ENCODE results near the gene SIVA1. TPM values are rescaled to one million over a fixed set of nuclear protein-coding genes. Genes with fewer than 3 reads are reported as not detected.

The SIVA1 gene
- total RNA-seq, 4 donors from 2014 or later = 149 to 282 (median 201) TPM

DNA sequence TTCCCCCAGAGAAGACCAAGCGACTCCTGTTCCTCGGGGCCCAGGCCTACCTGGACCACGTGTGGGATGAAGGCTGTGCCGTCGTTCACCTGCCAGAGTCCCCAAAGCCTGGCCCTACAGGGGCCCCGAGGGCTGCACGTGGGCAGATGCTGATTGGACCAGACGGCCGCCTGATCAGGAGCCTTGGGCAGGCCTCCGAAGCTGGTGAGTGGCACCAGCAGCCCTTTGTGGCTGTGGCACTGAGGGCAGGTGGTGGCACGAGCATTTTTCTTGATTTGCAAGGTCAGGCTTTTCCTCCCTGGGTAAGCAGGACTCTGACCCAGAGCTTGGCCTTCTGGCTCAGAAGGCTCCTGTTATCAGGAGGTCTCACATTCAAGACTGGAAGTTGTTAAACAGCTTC lies 2.7 kb downstream of the SIVA1 start:
- H3K9me3 ChIP-seq = no peaks in the 10 kb centered on the region
- H3K4me1 ChIP-seq = peaks cover 19 to 37% (median 23%) of the 10 kb centered on the region in 3 donors
- no peaks in the 10 kb centered on the region for H3K27me3 ChIP-seq
- WGBS, 2 donors = 60% methylated on average over 1 of the region's 11 CpGs; no CpG with 5 or more reads in 1 of the 2 donors
- TF ChIP-seq, protein P1, sequence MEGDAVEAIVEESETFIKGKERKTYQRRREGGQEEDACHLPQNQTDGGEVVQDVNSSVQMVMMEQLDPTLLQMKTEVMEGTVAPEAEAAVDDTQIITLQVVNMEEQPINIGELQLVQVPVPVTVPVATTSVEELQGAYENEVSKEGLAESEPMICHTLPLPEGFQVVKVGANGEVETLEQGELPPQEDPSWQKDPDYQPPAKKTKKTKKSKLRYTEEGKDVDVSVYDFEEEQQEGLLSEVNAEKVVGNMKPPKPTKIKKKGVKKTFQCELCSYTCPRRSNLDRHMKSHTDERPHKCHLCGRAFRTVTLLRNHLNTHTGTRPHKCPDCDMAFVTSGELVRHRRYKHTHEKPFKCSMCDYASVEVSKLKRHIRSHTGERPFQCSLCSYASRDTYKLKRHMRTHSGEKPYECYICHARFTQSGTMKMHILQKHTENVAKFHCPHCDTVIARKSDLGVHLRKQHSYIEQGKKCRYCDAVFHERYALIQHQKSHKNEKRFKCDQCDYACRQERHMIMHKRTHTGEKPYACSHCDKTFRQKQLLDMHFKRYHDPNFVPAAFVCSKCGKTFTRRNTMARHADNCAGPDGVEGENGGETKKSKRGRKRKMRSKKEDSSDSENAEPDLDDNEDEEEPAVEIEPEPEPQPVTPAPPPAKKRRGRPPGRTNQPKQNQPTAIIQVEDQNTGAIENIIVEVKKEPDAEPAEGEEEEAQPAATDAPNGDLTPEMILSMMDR (IDR thresholded peaks at IDR 0.05) = no peak
- TF ChIP-seq POLR2A (IDR thresholded peaks at IDR 0.05) = no peak
- no peak for DNase-seq
- intact Hi-C loops (cut with DNase I) = no loop called here
- peaks cover 16 to 58% (median 28%) of the 10 kb centered on the region in 3 donors for H3K36me3 ChIP-seq
- H3K27ac ChIP-seq = no peak overlapping the region
- no peak overlapping the region for H3K4me3 ChIP-seq

DNA sequence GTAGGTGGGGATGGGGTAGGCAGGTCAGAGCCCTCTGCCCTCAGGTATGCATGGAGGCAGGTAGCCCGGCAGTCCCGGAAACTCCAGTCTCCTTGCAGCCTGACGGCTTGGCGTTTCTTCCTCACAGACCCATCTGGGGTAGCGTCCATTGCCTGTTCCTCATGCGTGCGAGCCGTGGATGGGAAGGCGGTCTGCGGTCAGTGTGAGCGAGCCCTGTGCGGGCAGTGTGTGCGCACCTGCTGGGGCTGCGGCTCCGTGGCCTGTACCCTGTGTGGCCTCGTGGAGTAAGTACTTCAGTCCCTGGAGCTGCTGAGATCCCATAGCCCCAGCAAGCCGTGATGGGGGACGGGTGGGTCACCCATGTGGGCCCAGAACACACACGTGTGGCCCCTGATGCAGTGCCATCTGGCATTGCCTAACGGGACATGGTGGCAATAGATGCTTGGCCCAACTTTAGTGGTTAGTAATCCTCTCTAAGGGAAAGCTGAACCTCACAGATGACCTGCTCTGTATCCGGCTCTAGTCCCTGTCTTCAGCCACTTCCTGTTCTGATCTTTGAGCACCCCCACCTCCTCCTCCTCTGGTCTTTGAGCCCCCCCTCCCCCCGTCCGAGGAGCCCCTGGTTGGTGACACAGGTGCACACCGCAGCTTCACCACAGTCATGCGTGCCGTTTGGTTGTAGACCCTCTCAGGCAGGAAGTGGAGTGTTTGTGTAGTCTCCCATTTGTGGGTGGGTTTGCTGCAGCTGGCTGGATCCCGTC lies 3.7 kb downstream of the SIVA1 start:
- H3K27me3 ChIP-seq = no peaks in the 10 kb centered on the region
- DNase-seq = no peak
- H3K27ac ChIP-seq = no peak overlapping the region
- 68 to 94% methylated on average over 9 to 11 of the region's 27 CpGs for WGBS, 2 donors
- H3K36me3 ChIP-seq = peaks cover 16 to 68% (median 28%) of the 10 kb centered on the region in 3 donors
- no peak overlapping the region for H3K4me3 ChIP-seq
- intact Hi-C loops (cut with DNase I) = no loop called here
- peaks cover 18 to 34% (median 23%) of the 10 kb centered on the region in 3 donors for H3K4me1 ChIP-seq
- no peaks in the 10 kb centered on the region for H3K9me3 ChIP-seq
- TF ChIP-seq, protein P1 (IDR thresholded peaks at IDR 0.05) = no peak
- TF ChIP-seq POLR2A (IDR thresholded peaks at IDR 0.05) = no peak

GRCh38 chr14:104757238-104757585 lies 4.3 kb downstream of the SIVA1 start:
- WGBS, 2 donors = 74% methylated on average over 7 of the region's 10 CpGs; no CpG with 5 or more reads in 1 of the 2 donors
- TF ChIP-seq POLR2A (IDR thresholded peaks at IDR 0.05) = no peak
- TF ChIP-seq, protein P1 (IDR thresholded peaks at IDR 0.05) = no peak
- Histone ChIP-seq H3K4me1 (peaks cover 12 to 28% (median 18%) of the 10 kb centered on the region in 3 donors), H3K36me3 (peaks cover 16 to 74% (median 28%) of the 10 kb centered on the region in 3 donors), H3K9me3 (no peaks in the 10 kb centered on the region), H3K27me3 (no peaks in the 10 kb centered on the region), H3K4me3 (no peak overlapping the region), H3K27ac (no peak overlapping the region)
- intact Hi-C loops (cut with DNase I) = no loop called here
- no peak for DNase-seq

DNA sequence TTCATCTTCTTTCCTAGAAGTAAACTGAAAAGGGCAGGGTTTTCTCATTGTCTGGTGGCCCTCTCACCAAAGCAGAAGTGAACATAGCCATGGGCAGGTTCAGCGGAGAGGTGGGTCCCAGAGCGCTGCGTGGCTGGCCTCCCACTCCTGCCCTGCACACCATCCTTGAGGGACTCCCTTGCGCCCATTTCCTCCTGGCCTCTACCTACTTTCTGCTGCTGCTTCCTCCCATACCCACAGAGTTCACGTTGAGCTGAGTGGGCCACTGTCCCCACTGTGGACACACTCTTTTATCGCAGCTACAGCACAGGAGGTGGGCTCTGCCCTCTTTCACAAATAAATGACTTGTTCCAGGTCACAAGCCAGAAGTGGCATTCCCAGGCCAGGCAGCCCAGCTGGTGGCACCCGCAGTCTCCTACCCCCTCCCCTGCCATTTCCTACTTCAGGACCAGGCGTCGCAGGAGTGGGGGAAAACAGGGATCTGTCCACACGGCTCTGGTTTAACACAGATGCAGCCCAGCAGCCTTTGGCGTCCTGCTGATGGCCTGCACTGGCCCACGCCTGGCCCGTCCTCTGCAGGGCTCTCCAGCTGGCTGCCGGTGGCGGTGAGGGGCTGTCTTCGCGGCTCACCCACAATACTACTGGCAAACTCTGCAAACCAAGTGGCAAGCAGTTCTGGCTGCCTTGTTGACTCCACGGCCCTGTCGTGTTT lies 4.9 kb downstream of the SIVA1 start:
- DNase-seq = no peak
- WGBS, 2 donors = 90% methylated on average over 12 to 19 of the region's 19 CpGs
- Histone ChIP-seq H3K27ac (no peak overlapping the region), H3K4me3 (no peak overlapping the region), H3K4me1 (peaks cover 11 to 26% (median 17%) of the 10 kb centered on the region in 3 donors), H3K9me3 (no peaks in the 10 kb centered on the region), H3K36me3 (peaks cover 16 to 80% (median 28%) of the 10 kb centered on the region in 3 donors), H3K27me3 (no peaks in the 10 kb centered on the region)
- TF ChIP-seq, protein P1 (IDR thresholded peaks at IDR 0.05) = no peak
- no peak for TF ChIP-seq POLR2A (IDR thresholded peaks at IDR 0.05)
- intact Hi-C loops (cut with DNase I) = no loop called here

Data from esophagus squamous epithelium (tissue), 5 donors.